Umbilical cord (tissue), 2 donors: ENCODE measurements around the gene ACOT12. TPM values are rescaled to one million over a fixed set of nuclear protein-coding genes. Genes with fewer than 3 reads are reported as not detected.
"Not testable (repeated sequence)": the region's sequence is repeated elsewhere in the genome, so short reads cannot be mapped to it uniquely, and the experiment has no call there.

ENCODE experiments used
- DNase-seq: peaks from one replicate; pipeline ENCODE4 v3.0.0-alpha.2; 2015; ENCODE audit warnings: low spot score
- total RNA-seq: library from RNA; depleted of rRNA; stranded (reverse); fragments of >200 nt; gene quantifications from one replicate; pipeline ENCODE4 v1.2.3, GENCODE V29; 2014; ENCODE audit warnings: low replicate concordance; ENCODE audit not compliant: insufficient read depth

The ACOT12 gene
- total RNA-seq, 1 donor from 2014 or later, result 4.6 TPM

- DNase-seq, result not testable (repeated sequence)
These were observed 99.9 kb downstream of the ACOT12 start for GRCh38 chr5:81294021-81294420.

- DNase-seq, result no peak
These were observed 101.8 kb downstream of the ACOT12 start for GRCh38 chr5:81292130-81292529.

- DNase-seq, result no peak
These were observed 103.8 kb downstream of the ACOT12 start for GRCh38 chr5:81290146-81290545.

GRCh38 chr5:81288021-81288433 lies 105.9 kb downstream of the ACOT12 start:
- no peak for DNase-seq

GRCh38 chr5:81286059-81286617 lies 107.8 kb downstream of the ACOT12 start:
- no peak for DNase-seq

GRCh38 chr5:81283976-81284375 lies 110.0 kb downstream of the ACOT12 start:
- DNase-seq, result no peak

Other genes starting within 250 kb of the ACOT12 start
- gene CKMT2, start 160.8 kb downstream of the ACOT12 start, total RNA-seq, result 0.48 TPM
- gene ZCCHC9, start 92.5 kb downstream of the ACOT12 start, total RNA-seq, result 71.5 TPM